K562 (cell line): Measurements from ENCODE around the gene ZNF529. TPM values are rescaled to one million over a fixed set of nuclear protein-coding genes. Genes with fewer than 3 reads are reported as not detected.

ENCODE experiments used
- CBX3 ChIP-seq, 2 experiments: IDR thresholded peaks; 1 replicate in 1 of 2; 2 replicates in 1 of 2; pipeline ENCODE4 v1.6.1; 2012; ENCODE audit warnings: inconsistent platforms in 2 of 2, low read length in 2 of 2, borderline replicate concordance in 1 of 2, control low read depth in 1 of 2
- CCNT2 ChIP-seq: IDR thresholded peaks from 2 replicates; pipeline ENCODE4 v1.6.1; 2011; ENCODE audit warnings: borderline replicate concordance, low read depth, mild to moderate bottlenecking, moderate library complexity, mixed read lengths, low read length; ENCODE audit not compliant: insufficient read length; ENCODE audit errors: extremely low read depth
- FOXK1 ChIP-seq: sonication (generic); formaldehyde crosslinking; IDR thresholded peaks from 2 replicates; pipeline ENCODE4 v1.8.0; 2022; ENCODE audit warnings: missing genetic modification reagents, mild to moderate bottlenecking, borderline replicate concordance
- GABPB1 ChIP-seq: sonication (generic); formaldehyde crosslinking; IDR thresholded peaks from 2 replicates; pipeline ENCODE4 v1.8.0; 2022; ENCODE audit warnings: mild to moderate bottlenecking, missing genetic modification reagents
- HDAC1 ChIP-seq, 2 experiments: fragments of 450-650 bp; IDR thresholded peaks; 2 replicates each; pipeline ENCODE4 v1.6.1; 2016 to 2017; ENCODE audit warnings: inconsistent platforms in 1 of 2, mild to moderate bottlenecking in 1 of 2, moderate library complexity in 1 of 2
- HMGN3 ChIP-seq: IDR thresholded peaks from 2 replicates; pipeline ENCODE4 v1.6.1; 2011; ENCODE audit warnings: borderline replicate concordance, low read depth, mild to moderate bottlenecking, mixed read lengths, low read length; ENCODE audit not compliant: insufficient read length; ENCODE audit errors: extremely low read depth
- ILF3 ChIP-seq: fragments of 450-650 bp; IDR thresholded peaks from 2 replicates; pipeline ENCODE4 v1.6.1; 2018; ENCODE audit warnings: antibody characterized with exemption, mild to moderate bottlenecking, moderate library complexity, borderline replicate concordance
- NEUROD1 ChIP-seq: fragments of 150-350 bp; IDR thresholded peaks from 2 replicates; pipeline ENCODE4 v1.6.1; 2014; ENCODE audit warnings: borderline replicate concordance, low read length, low read depth; ENCODE audit not compliant: partially characterized antibody
- NR1H2 ChIP-seq: sonication (generic); formaldehyde crosslinking; IDR thresholded peaks from 2 replicates; pipeline ENCODE4 v1.4.0; 2020; ENCODE audit warnings: mild to moderate bottlenecking, missing genetic modification reagents
- OTX1 ChIP-seq: fragments of 450-650 bp; formaldehyde crosslinking; IDR thresholded peaks from 2 replicates; pipeline ENCODE4 v1.4.0; 2022; ENCODE audit warnings: mild to moderate bottlenecking
- RNF2 ChIP-seq: sonication (generic); IDR thresholded peaks from 2 replicates; pipeline ENCODE4 v1.6.1; 2016
- SIN3A ChIP-seq, 2 experiments: fragments of 150-350 bp in 1 of 2; IDR thresholded peaks; 2 replicates each; pipeline ENCODE4 v1.6.1; 2011 to 2016; ENCODE audit warnings: borderline replicate concordance in 2 of 2, low read depth in 2 of 2, low read length in 2 of 2, mild to moderate bottlenecking in 2 of 2, moderate library complexity in 2 of 2; ENCODE audit not compliant: control insufficient read depth in 1 of 2
- STAT5A ChIP-seq: IDR thresholded peaks from 2 replicates; pipeline ENCODE4 v1.6.1; 2012; ENCODE audit warnings: low read length, inconsistent platforms, borderline replicate concordance
- polyA plus RNA-seq, 8 experiments: library from polyadenylated mRNA; depleted of rRNA in 4 of 8; stranded (reverse) in 5 of 8; unstranded in 3 of 8; fragments of >200 nt; fragmentation: Nextera tagmentation in 2 of 8; fragmentation: Illumina TruSeq in 1 of 8; extraction: Ambion mirVana in 2 of 8; extraction: Trizol in 1 of 8; gene quantifications; 2 replicates each; pipeline versions ENCODE4 v1.2.1 to v1.2.3, GENCODE V29; 2011 to 2014; ENCODE audit warnings: inconsistent platforms in 1 of 8, missing spikeins in 1 of 8
- total RNA-seq, 7 experiments: library from RNA; depleted of rRNA in 6 of 7; stranded (reverse); fragments of >200 nt in 6 of 7; fragmentation: Illumina TruSeq in 2 of 7; extraction: Trizol in 2 of 7; gene quantifications; 2 replicates each; pipeline versions ENCODE4 v1.2.1 to v1.2.3, GENCODE V29; 2011 to 2021; ENCODE audit warnings: low replicate concordance in 1 of 7
- TF ChIP-seq, protein P1 (sequence below), 2 experiments: fragments of 450-650 bp in 1 of 2; sonication (generic) in 1 of 2; formaldehyde crosslinking in 1 of 2; IDR thresholded peaks in 1 of 2; conservative IDR thresholded peaks in 1 of 2; 2 replicates each; pipeline versions ENCODE4 v1.6.1 to v1.8.1; 2016 to 2023; ENCODE audit warnings: mild to moderate bottlenecking in 2 of 2, moderate library complexity in 2 of 2, inconsistent platforms in 1 of 2, missing genetic modification reagents in 1 of 2
- TF ChIP-seq, protein P2 (sequence below): fragments of 250-450 bp; sonication (Bioruptor Pico); IDR thresholded peaks from 2 replicates; pipeline ENCODE4 v1.5.0; 2020; ENCODE audit warnings: mild to moderate bottlenecking
- TF ChIP-seq, protein P3 (sequence below): fragments of 250-450 bp; sonication (Bioruptor Pico); IDR thresholded peaks from 2 replicates; pipeline ENCODE4 v1.4.0; 2020; ENCODE audit warnings: mild to moderate bottlenecking, moderate library complexity
- TF ChIP-seq, protein P4 (sequence below), 2 experiments: fragments of 450-650 bp in 1 of 2; sonication (generic) in 1 of 2; formaldehyde crosslinking; conservative IDR thresholded peaks; 2 replicates each; pipeline versions ENCODE4 v1.4.0 to v1.8.1; 2020 to 2022; ENCODE audit warnings: mild to moderate bottlenecking in 1 of 2, missing genetic modification reagents in 1 of 2

ZNF529 gene
- total and polyA plus RNA-seq, 9 of the 15 experiments (the other 6 are each of a cell fraction or from before 2014, with no cell fraction given): 2.4 to 12.6 (median 6.3) TPM

DNA sequence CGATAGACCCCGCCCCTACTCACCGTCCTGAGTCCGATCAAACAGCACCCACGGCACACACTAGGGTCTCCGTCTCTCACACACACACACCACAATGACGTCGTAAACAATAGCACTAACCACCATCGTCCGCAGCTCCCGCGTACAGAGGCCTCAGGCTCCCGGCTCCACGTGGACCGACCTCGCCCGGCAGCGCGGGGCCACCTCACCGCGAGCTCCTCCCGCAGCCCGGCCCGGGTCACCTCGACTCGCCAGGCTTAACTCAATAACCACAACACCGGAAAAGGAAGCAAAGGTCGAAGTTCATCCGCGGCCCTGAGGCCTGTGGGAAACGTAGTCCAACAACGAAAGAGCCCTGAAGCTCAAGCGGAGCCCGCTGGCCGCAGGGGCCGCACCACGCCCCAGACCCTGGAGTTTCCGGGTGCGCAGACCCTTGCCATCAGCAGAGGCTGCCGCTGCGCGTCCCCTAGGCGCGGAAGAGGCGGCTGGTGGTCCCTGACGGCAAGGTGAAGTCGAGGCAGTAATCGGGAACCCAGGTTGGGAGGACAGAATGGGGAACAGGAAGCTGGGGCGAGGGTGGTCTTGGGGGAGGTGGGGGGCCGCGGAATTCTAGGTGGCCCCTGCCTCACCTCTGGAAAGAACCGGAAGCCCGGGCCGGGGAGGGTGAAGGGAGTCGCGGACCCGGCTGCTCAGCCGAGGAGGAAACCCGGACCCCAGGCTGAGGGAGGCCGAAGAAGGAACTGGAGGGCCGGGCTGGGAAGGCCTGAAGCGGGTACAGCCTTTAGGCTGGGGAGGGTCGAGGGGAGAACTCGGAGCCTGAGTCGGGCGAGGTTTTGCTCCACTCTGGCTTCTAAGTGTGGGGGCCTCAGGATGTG, at the start of gene ZNF529 (continued):
- TF ChIP-seq STAT5A (no peak), GABPB1 (CRISPR knock-in tag) (peak; percentile 95), CBX3 (IDR thresholded peaks at IDR 0.05; ENCODE audit: borderline replicate concordance in 1 of 2, low read length in 2 of 2) (peak in 1 of 2 experiments; percentile 79; a peak in 1 of 3 replicates), HDAC1 (IDR thresholded peaks at IDR 0.05) (peak in 1 of 2 experiments; percentile 99; a peak in 2 of 4 replicates), RNF2 (peak; percentile 77), ILF3 (no peak), NR1H2 (CRISPR knock-in tag) (peak; percentile 94; the same call in 1 of the 2 replicates), HMGN3 (peak; percentile 63), CCNT2 (peak; percentile 38), SIN3A (IDR thresholded peaks at IDR 0.05; ENCODE audit: borderline replicate concordance in 2 of 2, control insufficient read depth in 1 of 2, low read depth in 2 of 2, low read length in 2 of 2) (peak in 1 of 2 experiments; percentile 74; a peak in 1 of 4 replicates), FOXK1 (no peak), NEUROD1 (peak; percentile 70), OTX1 (CRISPR knock-in tag) (peak; percentile 67; the same call in 1 of the 2 replicates)
- TF ChIP-seq, protein P1, sequence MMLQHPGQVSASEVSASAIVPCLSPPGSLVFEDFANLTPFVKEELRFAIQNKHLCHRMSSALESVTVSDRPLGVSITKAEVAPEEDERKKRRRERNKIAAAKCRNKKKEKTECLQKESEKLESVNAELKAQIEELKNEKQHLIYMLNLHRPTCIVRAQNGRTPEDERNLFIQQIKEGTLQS (IDR thresholded peaks at IDR 0.05): peak; percentile 71; the same call in 1 of the 2 replicates
- TF ChIP-seq, protein P1 (CRISPR knock-in tag; conservative IDR thresholded peaks at IDR 0.05): no peak
- TF ChIP-seq, protein P2, sequence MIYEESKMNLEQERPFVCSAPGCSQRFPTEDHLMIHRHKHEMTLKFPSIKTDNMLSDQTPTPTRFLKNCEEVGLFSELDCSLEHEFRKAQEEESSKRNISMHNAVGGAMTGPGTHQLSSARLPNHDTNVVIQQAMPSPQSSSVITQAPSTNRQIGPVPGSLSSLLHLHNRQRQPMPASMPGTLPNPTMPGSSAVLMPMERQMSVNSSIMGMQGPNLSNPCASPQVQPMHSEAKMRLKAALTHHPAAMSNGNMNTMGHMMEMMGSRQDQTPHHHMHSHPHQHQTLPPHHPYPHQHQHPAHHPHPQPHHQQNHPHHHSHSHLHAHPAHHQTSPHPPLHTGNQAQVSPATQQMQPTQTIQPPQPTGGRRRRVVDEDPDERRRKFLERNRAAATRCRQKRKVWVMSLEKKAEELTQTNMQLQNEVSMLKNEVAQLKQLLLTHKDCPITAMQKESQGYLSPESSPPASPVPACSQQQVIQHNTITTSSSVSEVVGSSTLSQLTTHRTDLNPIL (CRISPR knock-in tag): no peak
- TF ChIP-seq, protein P3, sequence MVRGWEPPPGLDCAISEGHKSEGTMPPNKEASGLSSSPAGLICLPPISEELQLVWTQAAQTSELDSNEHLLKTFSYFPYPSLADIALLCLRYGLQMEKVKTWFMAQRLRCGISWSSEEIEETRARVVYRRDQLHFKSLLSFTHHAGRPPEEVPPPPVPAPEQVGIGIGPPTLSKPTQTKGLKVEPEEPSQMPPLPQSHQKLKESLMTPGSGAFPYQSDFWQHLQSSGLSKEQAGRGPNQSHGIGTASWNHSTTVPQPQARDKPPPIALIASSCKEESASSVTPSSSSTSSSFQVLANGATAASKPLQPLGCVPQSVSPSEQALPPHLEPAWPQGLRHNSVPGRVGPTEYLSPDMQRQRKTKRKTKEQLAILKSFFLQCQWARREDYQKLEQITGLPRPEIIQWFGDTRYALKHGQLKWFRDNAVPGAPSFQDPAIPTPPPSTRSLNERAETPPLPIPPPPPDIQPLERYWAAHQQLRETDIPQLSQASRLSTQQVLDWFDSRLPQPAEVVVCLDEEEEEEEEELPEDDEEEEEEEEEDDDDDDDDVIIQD: no peak
- TF ChIP-seq, protein P4, sequence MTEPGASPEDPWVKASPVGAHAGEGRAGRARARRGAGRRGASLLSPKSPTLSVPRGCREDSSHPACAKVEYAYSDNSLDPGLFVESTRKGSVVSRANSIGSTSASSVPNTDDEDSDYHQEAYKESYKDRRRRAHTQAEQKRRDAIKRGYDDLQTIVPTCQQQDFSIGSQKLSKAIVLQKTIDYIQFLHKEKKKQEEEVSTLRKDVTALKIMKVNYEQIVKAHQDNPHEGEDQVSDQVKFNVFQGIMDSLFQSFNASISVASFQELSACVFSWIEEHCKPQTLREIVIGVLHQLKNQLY (CRISPR knock-in tag; conservative IDR thresholded peaks at IDR 0.05): no peak
